GF-D8 (cell line): ENCODE results near the gene COX7A1.
"Not testable (repeated sequence)": the region's sequence is repeated elsewhere in the genome, so short reads cannot be mapped to it uniquely, and the experiment has no call there.

Experiments used
- DNase-seq: peaks from one replicate; lab custom pipeline; 2025; lab: John Stamatoyannopoulos, UW

The COX7A1 gene

GRCh38 chr19:36141039-36141927 lies 11.0 kb downstream of the COX7A1 start:
- peak; percentile 33 for DNase-seq

GRCh38 chr19:36140304-36141038 lies 11.8 kb downstream of the COX7A1 start:
- peak; percentile 8 for DNase-seq

GRCh38 chr19:36139473-36140303 lies 12.6 kb downstream of the COX7A1 start, which contains the start of gene CAPNS1:
CAPNS1 (plus strand) TSS chr19:36140066; CDS start chr19:36141012, 946 bp downstream.
- DNase-seq: peak; percentile 80

GRCh38 chr19:36139120-36139472 lies 13.2 kb downstream of the COX7A1 start:
- no peak for DNase-seq

- no peak for DNase-seq
Observed at GRCh38 chr19:36136964-36137686, 15.1 kb downstream of the COX7A1 start.

GRCh38 chr19:36134867-36135266 lies 17.4 kb downstream of the COX7A1 start:
- DNase-seq: not testable (repeated sequence)

- peak; percentile 57 for DNase-seq
Observed at GRCh38 chr19:36131221-36131620, 21.0 kb downstream of the COX7A1 start.

- peak; percentile 64 for DNase-seq
Observed at GRCh38 chr19:36128392-36128736, 23.9 kb downstream of the COX7A1 start.

GRCh38 chr19:36125557-36125956 lies 26.7 kb downstream of the COX7A1 start:
- no peak for DNase-seq

- no peak for DNase-seq
Observed at GRCh38 chr19:36121486-36122124, 30.6 kb downstream of the COX7A1 start.

- no peak for DNase-seq
Observed at GRCh38 chr19:36120984-36121358, 31.3 kb downstream of the COX7A1 start.

GRCh38 chr19:36120092-36120983 lies 31.9 kb downstream of the COX7A1 start:
- no peak for DNase-seq

GRCh38 chr19:36116344-36116637 lies 36.0 kb downstream of the COX7A1 start:
- DNase-seq: no peak

GRCh38 chr19:36115453-36116343 lies 36.5 kb downstream of the COX7A1 start, which contains the start of gene TBCB:
TBCB (plus strand) TSS chr19:36115468; CDS start chr19:36115561, 93 bp downstream.
- peak; percentile 22 for DNase-seq

GRCh38 chr19:36114721-36115452 lies 37.4 kb downstream of the COX7A1 start, which contains the start of gene POLR2I:
POLR2I (minus strand) TSS chr19:36114875; CDS start chr19:36114856, 19 bp downstream.
- DNase-seq: peak; percentile 99

- no peak for DNase-seq
Observed at GRCh38 chr19:36113894-36114720, 38.1 kb downstream of the COX7A1 start.

- DNase-seq: no peak
Observed at GRCh38 chr19:36113425-36113824, 38.8 kb downstream of the COX7A1 start.
